ENCODE results near the gene TMEM97. TPM values are rescaled to one million over a fixed set of nuclear protein-coding genes. Genes with fewer than 3 reads are reported as not detected.
A peak's percentile ranks its signal among the peaks of the same experiment; 100 is the strongest.

TMEM97 gene
- total and polyA plus RNA-seq, 2 experiments from 2014 or later: 63.6 to 66.9 TPM

DNA sequence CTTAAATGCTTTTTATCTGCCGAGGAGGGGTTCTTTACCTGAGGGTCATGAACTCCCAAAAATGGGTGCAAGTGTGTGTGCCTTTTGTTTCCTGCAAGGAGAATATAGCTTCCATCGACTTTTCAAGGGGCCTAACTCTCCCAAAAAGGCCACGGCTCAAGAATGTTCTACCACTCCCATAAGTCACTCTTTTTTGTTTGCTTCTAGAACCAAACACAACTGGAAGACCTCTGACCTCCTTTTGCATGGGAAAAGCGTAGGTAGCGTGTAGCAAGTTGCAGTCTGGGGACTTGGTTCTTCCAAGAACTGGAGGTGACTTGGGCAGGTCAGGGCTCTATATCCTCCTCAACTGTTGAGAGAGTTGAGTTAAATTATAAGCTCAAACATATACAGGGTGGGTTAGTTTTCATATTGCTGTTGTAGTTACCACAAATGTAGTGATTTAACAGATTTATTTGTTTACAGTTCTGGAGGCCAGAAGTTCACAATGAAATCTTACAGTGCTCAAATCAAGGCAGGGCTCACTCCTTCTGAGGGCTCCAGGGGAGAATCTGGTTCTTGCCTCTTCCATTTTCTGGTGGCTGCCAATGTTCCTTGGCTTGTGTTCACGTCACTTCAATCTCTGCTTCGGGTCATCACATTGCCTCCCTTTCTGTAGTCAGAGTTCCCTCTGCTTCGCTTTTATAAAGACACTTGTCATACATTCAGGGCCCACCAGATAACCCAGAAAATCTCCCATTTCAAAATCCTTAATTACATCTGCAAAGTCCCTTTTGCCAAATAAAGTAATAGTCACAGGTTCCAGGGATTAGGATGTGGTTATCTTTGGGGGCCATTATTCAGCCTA, 1.4 kb downstream of the TMEM97 start:
- no peaks in the 10 kb centered on the region for H4K20me1 ChIP-seq (ENCODE audit: insufficient read depth, poor library complexity, severe bottlenecking)
- H3K4me2 ChIP-seq: peak overlapping the region; percentile 84
- H3K9me3 ChIP-seq (ENCODE audit: low read depth): no peaks in the 10 kb centered on the region
- peaks cover 30% of the 10 kb centered on the region for H3K4me1 ChIP-seq (ENCODE audit: insufficient read depth)
- no peaks in the 10 kb centered on the region for H3K36me3 ChIP-seq (replicated peaks; ENCODE audit: insufficient read depth, low read depth)
- H3K27me3 ChIP-seq: no peaks in the 10 kb centered on the region
- H3K4me3 ChIP-seq: peak overlapping the region; percentile 55
- WGBS (ENCODE audit: low lambda C conversion rate, missing lambda C conversion rate): 61% methylated on average over 8 of the region's 8 CpGs
- H3K9me2 ChIP-seq (replicated peaks; ENCODE audit: insufficient read depth): no peaks in the 10 kb centered on the region
- TF ChIP-seq EZH2 (IDR thresholded peaks at IDR 0.05; ENCODE audit: borderline replicate concordance) (no peak), EZH2phosphoT487 (IDR thresholded peaks at IDR 0.05; ENCODE audit: low read depth, severe bottlenecking, unreplicated experiment) (no peak)
- TF ChIP-seq, protein P1, sequence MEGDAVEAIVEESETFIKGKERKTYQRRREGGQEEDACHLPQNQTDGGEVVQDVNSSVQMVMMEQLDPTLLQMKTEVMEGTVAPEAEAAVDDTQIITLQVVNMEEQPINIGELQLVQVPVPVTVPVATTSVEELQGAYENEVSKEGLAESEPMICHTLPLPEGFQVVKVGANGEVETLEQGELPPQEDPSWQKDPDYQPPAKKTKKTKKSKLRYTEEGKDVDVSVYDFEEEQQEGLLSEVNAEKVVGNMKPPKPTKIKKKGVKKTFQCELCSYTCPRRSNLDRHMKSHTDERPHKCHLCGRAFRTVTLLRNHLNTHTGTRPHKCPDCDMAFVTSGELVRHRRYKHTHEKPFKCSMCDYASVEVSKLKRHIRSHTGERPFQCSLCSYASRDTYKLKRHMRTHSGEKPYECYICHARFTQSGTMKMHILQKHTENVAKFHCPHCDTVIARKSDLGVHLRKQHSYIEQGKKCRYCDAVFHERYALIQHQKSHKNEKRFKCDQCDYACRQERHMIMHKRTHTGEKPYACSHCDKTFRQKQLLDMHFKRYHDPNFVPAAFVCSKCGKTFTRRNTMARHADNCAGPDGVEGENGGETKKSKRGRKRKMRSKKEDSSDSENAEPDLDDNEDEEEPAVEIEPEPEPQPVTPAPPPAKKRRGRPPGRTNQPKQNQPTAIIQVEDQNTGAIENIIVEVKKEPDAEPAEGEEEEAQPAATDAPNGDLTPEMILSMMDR (IDR thresholded peaks at IDR 0.05; ENCODE audit: poor library complexity): no peak
- peaks cover 56% of the 10 kb centered on the region for H3K79me2 ChIP-seq
- peak overlapping the region; percentile 85 for H2AFZ ChIP-seq
- no peak for DNase-seq (ENCODE audit: low spot score)
- H3K27ac ChIP-seq: peak overlapping the region; percentile 86

- Histone ChIP-seq H3K36me3 (replicated peaks; ENCODE audit: insufficient read depth, low read depth) (no peaks in the 10 kb centered on the region), H3K27ac (peak overlapping the region; percentile 0), H4K20me1 (ENCODE audit: insufficient read depth, poor library complexity, severe bottlenecking) (no peaks in the 10 kb centered on the region), H3K4me2 (peak overlapping the region; percentile 39), H3K4me3 (no peak overlapping the region), H3K4me1 (ENCODE audit: insufficient read depth) (peaks cover 21% of the 10 kb centered on the region), H2AFZ (no peak overlapping the region), H3K9me2 (replicated peaks; ENCODE audit: insufficient read depth) (no peaks in the 10 kb centered on the region), H3K9me3 (ENCODE audit: low read depth) (no peaks in the 10 kb centered on the region), H3K79me2 (peaks cover 61% of the 10 kb centered on the region), H3K27me3 (no peaks in the 10 kb centered on the region)
- TF ChIP-seq EZH2 (IDR thresholded peaks at IDR 0.05; ENCODE audit: borderline replicate concordance): no peak
- TF ChIP-seq EZH2phosphoT487 (IDR thresholded peaks at IDR 0.05; ENCODE audit: low read depth, severe bottlenecking, unreplicated experiment): no peak
- TF ChIP-seq, protein P1 (IDR thresholded peaks at IDR 0.05; ENCODE audit: poor library complexity): no peak
- peak; percentile 3 for DNase-seq (ENCODE audit: low spot score)
- WGBS (ENCODE audit: low lambda C conversion rate, missing lambda C conversion rate): 65% methylated on average over 5 of the region's 5 CpGs
Measured at GRCh38 chr17:28324267-28324745, 5.3 kb downstream of the TMEM97 start.

GRCh38 chr17:28324781-28325180, 5.8 kb downstream of the TMEM97 start:
- no peaks in the 10 kb centered on the region for H4K20me1 ChIP-seq (ENCODE audit: insufficient read depth, poor library complexity, severe bottlenecking)
- WGBS (ENCODE audit: low lambda C conversion rate, missing lambda C conversion rate): 97% methylated on average over 3 of the region's 3 CpGs
- H3K9me3 ChIP-seq (ENCODE audit: low read depth): no peaks in the 10 kb centered on the region
- H3K4me1 ChIP-seq (ENCODE audit: insufficient read depth): peaks cover 19% of the 10 kb centered on the region
- peaks cover 60% of the 10 kb centered on the region for H3K79me2 ChIP-seq
- peak overlapping the region; percentile 39 for H3K4me2 ChIP-seq
- no peak overlapping the region for H2AFZ ChIP-seq
- peak overlapping the region; percentile 0 for H3K27ac ChIP-seq
- no peak for DNase-seq (ENCODE audit: low spot score)
- TF ChIP-seq EZH2phosphoT487 (IDR thresholded peaks at IDR 0.05; ENCODE audit: low read depth, severe bottlenecking, unreplicated experiment): no peak
- TF ChIP-seq, protein P1 (IDR thresholded peaks at IDR 0.05; ENCODE audit: poor library complexity): no peak
- no peak for TF ChIP-seq EZH2 (IDR thresholded peaks at IDR 0.05; ENCODE audit: borderline replicate concordance)
- H3K36me3 ChIP-seq (replicated peaks; ENCODE audit: insufficient read depth, low read depth): no peaks in the 10 kb centered on the region
- H3K4me3 ChIP-seq: no peak overlapping the region
- H3K9me2 ChIP-seq (replicated peaks; ENCODE audit: insufficient read depth): no peaks in the 10 kb centered on the region
- no peaks in the 10 kb centered on the region for H3K27me3 ChIP-seq

All from hepatocyte (in vitro differentiated cells).